GM19452 (cell line): ENCODE data around the gene NPFFR2.
A peak's percentile ranks its signal among the peaks of the same experiment; 100 is the strongest.
"Not testable (repeated sequence)": the region's sequence is repeated elsewhere in the genome, so short reads cannot be mapped to it uniquely, and the experiment has no call there.

Experiments used
- ATAC-seq: cut with Tn5 transposase; IDR thresholded peaks from one replicate; pipeline ENCODE4 v1.9.1; 2021; ENCODE audit not compliant: unreplicated experiment

The NPFFR2 gene

GRCh38 chr4:72031868-72032608 lies at the start of gene NPFFR2:
Gene NPFFR2 (plus strand): TSS chr4:72032000. CDS start chr4:72128592, 96,592 bp downstream.
- ATAC-seq = no peak

DNA sequence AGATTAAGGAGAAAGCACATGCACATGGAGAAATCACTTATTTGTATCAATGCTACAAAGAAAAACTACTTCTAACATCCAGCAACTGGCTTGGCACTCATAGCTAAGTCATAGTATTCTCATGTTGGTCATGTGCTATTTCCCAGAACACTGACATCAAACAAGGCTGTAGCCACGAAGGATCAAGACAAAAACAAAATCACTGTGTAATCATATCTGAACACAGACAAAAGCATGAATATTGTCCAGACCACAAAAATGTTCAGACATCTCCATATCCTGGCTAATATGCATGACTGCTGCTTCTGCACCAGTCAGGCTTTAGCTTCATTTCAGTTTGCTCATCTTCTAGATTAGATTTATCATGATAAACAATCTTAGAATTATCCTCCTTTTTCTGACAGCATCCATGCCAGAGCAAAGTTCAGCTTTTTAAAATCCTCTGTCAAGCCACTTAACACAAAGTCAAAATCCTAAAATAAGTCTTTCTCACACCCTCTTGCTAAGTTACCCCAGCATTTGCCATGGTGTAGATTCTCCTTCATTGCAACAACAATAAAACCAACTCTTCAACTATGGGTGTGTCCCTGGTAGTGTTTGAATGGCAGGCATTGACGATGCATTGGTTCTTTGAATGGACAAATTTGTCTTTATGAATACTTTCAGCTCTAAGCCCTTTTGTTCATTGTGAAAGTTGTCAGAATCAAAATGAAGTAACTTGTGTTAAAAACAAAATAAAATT lies 39.1 kb upstream of the NPFFR2 start:
- ATAC-seq = no peak

GRCh38 chr4:71994559-71994958 lies 37.2 kb upstream of the NPFFR2 start:
- ATAC-seq = no peak

GRCh38 chr4:71995297-71995696 lies 36.5 kb upstream of the NPFFR2 start:
- no peak for ATAC-seq

GRCh38 chr4:72006586-72006985 lies 25.2 kb upstream of the NPFFR2 start:
- ATAC-seq = no peak

DNA sequence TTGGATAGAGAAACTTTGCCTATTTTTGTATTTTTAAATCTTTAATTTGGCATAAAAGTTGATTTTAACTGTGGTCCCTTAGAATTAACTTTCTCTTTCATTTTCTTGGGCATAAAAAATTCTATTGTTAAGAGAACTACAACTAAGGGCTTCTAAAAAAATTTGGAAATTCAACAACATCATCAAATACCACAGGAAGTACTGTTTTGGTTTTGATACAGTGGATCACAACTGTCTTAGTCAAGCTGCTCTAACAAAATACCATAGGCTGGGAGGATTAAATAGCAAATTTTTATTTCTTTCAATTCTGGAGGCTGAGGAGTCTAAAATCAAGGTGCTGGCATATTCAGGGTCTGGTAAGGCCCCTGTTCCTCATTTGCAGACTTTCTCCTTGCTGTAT lies 19.9 kb upstream of the NPFFR2 start:
- ATAC-seq = no peak

DNA sequence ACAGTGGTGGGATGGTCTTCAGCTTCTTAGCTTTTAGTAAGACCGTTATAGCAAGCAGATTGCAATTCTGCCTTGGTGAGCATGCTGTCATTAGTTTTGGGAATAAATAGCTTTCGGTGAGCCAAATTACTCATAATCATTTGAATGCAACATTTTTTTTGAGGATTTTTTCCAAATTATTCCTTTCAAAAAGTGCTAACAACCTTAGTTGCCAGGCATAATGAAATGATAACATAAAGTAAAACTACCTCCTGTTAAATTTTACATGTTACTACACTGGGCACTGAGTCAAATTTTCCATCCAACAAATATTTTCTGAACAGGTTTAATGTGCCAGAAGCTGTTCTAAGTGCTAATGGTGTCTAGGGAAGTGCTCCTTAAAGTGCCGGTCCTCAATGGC lies 15.8 kb upstream of the NPFFR2 start:
- ATAC-seq = no peak

DNA sequence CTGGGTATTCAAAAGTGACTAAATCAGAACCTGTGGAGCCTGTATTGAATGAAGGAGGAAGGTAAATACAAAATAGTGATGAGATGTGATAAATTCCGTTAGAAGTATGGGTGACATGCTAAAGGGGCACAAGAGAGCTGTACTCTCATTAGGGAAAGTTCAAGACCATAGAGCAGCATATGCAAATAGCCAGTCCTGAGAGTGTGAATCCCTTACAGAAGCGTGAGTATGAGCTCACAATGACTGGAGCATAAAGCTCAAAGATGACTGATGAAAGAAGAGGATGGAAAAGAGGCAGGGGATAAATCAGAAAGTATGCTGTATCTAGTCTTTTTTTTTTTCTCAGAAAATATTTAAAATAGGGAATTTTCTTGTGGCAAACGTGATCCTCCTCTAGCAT lies 12.1 kb upstream of the NPFFR2 start:
- ATAC-seq = no peak

DNA sequence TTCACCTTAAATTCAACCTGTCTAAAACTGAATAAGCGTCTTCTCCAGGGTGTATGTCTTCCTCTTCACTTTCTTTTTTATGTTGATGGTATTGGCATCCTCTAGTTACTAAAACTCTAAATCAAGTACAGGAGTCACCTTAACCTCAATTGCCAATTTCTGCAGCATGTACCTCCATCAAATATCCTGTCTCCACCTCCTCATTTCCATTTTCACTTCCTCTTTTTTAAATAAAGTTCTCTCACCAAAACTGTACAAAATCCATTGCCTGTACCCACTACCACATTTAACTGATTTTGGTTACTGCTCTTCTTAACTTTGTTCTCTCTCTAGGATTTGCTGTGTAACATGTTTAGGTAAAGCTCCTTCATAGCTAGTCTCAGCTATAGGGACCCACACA lies 9.2 kb upstream of the NPFFR2 start:
- no peak for ATAC-seq

GRCh38 chr4:72055566-72055965 lies 23.8 kb downstream of the NPFFR2 start:
- ATAC-seq = no peak

DNA sequence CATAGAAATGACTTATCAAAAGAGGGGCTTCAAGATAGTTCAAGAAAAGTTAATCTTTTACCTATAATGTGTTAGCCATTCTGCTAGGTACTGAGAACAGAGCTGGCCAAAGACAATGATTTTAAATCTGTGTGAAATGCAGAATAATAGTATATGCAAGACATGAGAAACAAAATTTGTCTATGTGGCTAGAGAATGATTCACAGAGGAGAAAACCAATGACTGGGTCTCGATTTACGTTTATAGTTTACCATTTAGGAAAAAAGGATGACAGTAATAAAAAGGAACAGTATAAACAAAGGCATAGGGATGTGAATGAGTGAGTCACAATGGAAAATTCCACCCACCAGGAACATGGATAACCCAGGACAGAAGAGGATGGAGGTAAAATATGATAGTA lies 31.9 kb downstream of the NPFFR2 start:
- no peak for ATAC-seq

DNA sequence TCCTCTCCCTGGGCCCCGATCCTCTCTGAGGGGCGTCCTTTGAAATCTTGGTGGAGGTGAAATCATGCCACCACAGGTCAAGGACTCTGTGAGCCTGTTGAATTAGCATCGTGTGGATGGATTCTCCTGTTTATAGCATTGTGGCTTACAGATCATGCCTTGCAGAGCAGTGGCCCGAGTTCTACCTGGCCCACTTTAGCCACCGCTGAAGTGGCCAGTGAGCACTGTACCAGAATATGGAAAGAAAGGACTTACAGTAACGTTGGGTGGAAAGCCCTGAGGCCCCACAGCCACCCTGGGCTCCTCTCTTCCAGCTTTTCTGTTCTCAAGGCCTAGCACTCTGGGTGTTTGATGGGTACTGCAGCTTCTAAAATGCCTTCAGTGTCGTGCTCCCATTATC lies 35.3 kb downstream of the NPFFR2 start:
- no peak for ATAC-seq

GRCh38 chr4:72073816-72074215 lies 42.0 kb downstream of the NPFFR2 start:
- ATAC-seq = no peak

DNA sequence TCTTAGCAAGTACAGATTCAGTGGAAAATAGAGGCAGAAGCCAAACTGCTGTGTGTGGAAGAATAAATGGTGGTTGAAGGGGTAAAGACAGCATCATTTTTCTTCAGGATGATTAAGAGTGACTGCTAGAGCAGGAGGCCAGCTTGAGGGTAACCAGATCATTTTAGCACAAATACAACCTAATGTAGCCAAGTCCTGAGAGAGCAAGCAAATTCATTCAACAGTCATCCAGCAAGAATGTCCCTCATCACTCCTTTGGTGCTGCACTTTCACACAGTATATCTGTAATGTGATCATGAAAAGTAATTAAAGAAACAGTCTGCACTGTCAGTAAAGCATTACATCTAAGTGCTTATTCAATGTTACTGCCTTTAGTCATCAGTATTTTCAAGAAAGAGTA lies 44.8 kb downstream of the NPFFR2 start:
- no peak for ATAC-seq

DNA sequence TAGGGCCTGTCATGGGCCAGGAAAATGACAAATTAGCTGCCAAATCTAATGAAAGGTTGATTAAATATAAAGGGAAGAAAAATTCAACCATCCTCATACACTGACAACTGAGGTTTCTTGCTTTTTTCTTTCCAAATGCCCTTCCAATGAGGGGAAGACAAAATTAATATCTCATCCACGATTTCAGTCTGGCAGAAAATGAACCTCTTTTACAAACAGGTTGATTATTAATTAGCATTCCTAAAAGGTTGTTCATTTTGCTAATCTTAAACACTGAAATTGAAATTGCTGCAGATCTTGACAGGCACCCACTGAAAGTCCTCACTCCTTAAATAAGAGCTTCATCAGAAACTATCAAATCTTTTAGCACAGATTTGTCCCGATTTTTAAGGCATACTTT lies 45.5 kb downstream of the NPFFR2 start:
- no peak for ATAC-seq

DNA sequence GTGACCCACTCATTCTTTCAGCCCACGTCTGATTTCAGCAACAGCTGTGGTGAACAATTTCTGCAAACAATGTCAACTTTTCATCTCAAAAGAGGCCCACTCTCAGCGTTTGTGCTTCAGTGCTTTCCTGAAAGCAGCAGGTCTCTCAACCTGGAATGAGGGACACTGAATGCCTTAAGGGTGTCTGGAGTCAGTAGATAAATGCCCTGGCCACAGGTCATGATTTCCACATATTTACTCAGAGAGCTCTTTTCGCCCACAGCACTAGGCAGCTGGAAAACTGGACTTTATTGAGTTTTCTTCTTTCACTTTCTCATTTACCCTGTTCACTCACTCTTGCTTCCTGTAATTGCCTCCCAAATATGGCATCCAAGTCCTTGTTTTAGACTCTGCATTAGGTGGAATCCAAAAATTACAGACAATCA lies 52.8 kb downstream of the NPFFR2 start:
- ATAC-seq = peak; percentile 83

- not testable (repeated sequence) for ATAC-seq
These were observed 58.8 kb downstream of the NPFFR2 start for GRCh38 chr4:72090606-72091005.

DNA sequence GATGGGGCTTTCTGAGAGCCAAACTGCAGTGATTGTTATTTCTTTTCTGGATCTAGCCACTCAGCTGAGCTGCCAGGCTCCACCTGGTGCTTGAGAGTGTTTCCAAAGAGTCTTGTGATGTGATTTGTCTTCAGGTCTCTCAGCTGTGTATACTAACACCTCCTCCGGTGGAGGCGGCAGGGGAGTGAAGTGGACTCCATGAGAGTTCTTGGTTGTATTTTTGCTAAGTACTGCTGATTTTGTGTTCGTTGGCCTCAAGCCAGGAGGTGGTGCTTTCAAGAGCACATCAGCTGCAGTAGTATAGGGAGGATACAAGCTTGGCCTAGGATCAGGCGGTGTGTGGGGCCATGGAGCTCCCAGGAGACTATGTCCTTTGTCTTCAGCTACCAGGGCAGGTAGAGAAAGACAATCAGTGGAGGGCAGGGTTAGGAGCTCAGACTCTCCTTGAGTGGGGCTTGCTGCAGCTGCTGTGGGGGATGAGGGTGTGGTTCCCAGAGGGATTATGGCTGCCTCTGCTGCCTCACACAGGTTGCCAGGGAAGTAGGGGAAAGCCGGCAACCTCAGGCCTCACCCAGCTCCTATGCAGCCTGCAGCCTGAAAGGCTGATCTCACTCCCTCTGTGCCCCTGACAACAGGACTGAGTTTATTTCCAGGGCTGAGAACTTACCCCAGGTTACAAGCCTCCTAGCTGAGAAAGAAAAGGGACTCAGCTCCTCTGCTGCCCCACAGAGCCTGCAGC lies 62.4 kb downstream of the NPFFR2 start:
- ATAC-seq = no peak

- ATAC-seq = no peak
These were observed 75.7 kb downstream of the NPFFR2 start for GRCh38 chr4:72107456-72107855.

DNA sequence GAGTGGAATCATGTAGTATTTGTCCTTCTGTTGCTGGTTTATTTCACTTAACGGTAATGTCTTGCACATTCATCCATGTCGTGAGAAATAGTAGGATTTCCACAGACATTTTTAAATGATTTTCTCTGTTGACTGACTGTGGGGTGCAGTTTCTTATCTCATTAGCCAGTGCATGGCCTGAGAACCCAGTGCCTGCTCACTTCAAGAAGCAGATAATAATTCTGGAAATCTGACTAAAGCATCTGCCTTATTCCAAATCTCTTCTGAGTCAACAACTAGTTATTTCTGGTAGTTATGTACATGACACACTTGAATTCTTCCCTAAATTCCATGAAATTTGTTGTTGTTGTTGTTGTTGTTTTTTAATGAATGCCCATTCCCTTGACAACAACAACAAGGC lies 77.6 kb downstream of the NPFFR2 start:
- no peak for ATAC-seq

DNA sequence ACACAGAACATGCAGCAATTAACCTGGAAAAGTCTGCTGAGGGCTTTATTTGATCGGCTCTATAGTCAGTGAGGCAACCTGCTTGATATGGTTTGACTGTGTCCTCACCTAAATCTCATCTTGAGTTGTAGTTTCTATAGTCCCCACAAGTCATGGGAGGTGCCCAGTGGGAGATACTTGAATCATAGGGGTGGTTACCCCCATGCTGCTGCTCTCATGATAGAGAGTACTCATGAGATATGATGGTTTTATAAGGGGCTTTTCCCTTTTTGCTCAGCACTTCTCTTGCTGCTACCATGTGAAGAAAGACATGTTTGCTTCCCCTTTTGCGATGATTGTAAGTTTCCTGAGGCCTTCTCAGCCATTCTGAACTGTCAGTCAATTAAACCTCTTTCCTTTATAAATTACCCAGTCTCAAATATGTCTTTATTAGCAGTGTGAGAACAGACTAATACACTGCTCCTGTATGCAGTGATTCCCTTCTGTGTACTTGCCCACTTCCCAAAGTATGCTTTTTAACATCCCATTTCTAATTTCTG lies 78.2 kb downstream of the NPFFR2 start:
- no peak for ATAC-seq

- ATAC-seq = no peak
These were observed 79.1 kb downstream of the NPFFR2 start for GRCh38 chr4:72110886-72111285.
